Activated CD4-positive, alpha-beta T cell treated with anti-CD3 and anti-CD28 coated beads, Interleukin-10, Interleukin-2, amounts not matched to agents 100 ng/mL and 50 ng/mL, durations not matched to agents 16 hours and 8 hours (primary cell): ENCODE data around the gene FREM2.

Experiments used
- DNase-seq: peaks from one replicate; pipeline ENCODE4 v3.0.0-alpha.2; 2020

Gene FREM2

GRCh38 chr13:38849315-38849714 is 162.4 kb downstream of the FREM2 start:
- no peak for DNase-seq

GRCh38 chr13:38850868-38851626 is 164.2 kb downstream of the FREM2 start:
- no peak for DNase-seq

- DNase-seq, result no peak
These were observed 167.3 kb downstream of the FREM2 start for GRCh38 chr13:38854226-38854625.

- DNase-seq, result no peak
These were observed 169.2 kb downstream of the FREM2 start for GRCh38 chr13:38856065-38856464.

- no peak for DNase-seq
These were observed 175.6 kb downstream of the FREM2 start for GRCh38 chr13:38862443-38862842.

- no peak for DNase-seq
These were observed 176.7 kb downstream of the FREM2 start for GRCh38 chr13:38863536-38863935.

- no peak for DNase-seq
These were observed 179.8 kb downstream of the FREM2 start for GRCh38 chr13:38866649-38867048.

- no peak for DNase-seq
These were observed 181.5 kb downstream of the FREM2 start for GRCh38 chr13:38868399-38868798.

GRCh38 chr13:38868870-38869269 is 182.0 kb downstream of the FREM2 start:
- no peak for DNase-seq

GRCh38 chr13:38871275-38871674 is 184.4 kb downstream of the FREM2 start:
- no peak for DNase-seq

GRCh38 chr13:38872693-38873092 is 185.8 kb downstream of the FREM2 start:
- peak; percentile 42 for DNase-seq

- DNase-seq, result no peak
These were observed 188.5 kb downstream of the FREM2 start for GRCh38 chr13:38875186-38875875.

GRCh38 chr13:38879278-38879677 is 192.4 kb downstream of the FREM2 start:
- no peak for DNase-seq

- no peak for DNase-seq
These were observed 192.9 kb downstream of the FREM2 start for GRCh38 chr13:38879786-38880185.

GRCh38 chr13:38880397-38880796 is 193.5 kb downstream of the FREM2 start:
- no peak for DNase-seq

GRCh38 chr13:38883783-38884182 is 196.9 kb downstream of the FREM2 start:
- DNase-seq, result no peak

GRCh38 chr13:38888309-38888708 is 201.4 kb downstream of the FREM2 start:
- peak; percentile 11 for DNase-seq

- DNase-seq, result no peak
These were observed 208.2 kb downstream of the FREM2 start for GRCh38 chr13:38895075-38895474.

- no peak for DNase-seq
These were observed 210.6 kb downstream of the FREM2 start for GRCh38 chr13:38897521-38897920.

GRCh38 chr13:38898481-38898880 is 211.6 kb downstream of the FREM2 start:
- DNase-seq, result no peak

- DNase-seq, result no peak
These were observed 212.7 kb downstream of the FREM2 start for GRCh38 chr13:38899571-38899970.

- no peak for DNase-seq
These were observed 213.3 kb downstream of the FREM2 start for GRCh38 chr13:38900188-38900587.

- no peak for DNase-seq
These were observed 215.7 kb downstream of the FREM2 start for GRCh38 chr13:38902551-38902950.

- DNase-seq, result no peak
These were observed 218.2 kb downstream of the FREM2 start for GRCh38 chr13:38905081-38905480.

- DNase-seq, result no peak
These were observed 219.0 kb downstream of the FREM2 start for GRCh38 chr13:38905861-38906260.
